Measurements from ENCODE around the gene MC1R.

The MC1R gene

DNA sequence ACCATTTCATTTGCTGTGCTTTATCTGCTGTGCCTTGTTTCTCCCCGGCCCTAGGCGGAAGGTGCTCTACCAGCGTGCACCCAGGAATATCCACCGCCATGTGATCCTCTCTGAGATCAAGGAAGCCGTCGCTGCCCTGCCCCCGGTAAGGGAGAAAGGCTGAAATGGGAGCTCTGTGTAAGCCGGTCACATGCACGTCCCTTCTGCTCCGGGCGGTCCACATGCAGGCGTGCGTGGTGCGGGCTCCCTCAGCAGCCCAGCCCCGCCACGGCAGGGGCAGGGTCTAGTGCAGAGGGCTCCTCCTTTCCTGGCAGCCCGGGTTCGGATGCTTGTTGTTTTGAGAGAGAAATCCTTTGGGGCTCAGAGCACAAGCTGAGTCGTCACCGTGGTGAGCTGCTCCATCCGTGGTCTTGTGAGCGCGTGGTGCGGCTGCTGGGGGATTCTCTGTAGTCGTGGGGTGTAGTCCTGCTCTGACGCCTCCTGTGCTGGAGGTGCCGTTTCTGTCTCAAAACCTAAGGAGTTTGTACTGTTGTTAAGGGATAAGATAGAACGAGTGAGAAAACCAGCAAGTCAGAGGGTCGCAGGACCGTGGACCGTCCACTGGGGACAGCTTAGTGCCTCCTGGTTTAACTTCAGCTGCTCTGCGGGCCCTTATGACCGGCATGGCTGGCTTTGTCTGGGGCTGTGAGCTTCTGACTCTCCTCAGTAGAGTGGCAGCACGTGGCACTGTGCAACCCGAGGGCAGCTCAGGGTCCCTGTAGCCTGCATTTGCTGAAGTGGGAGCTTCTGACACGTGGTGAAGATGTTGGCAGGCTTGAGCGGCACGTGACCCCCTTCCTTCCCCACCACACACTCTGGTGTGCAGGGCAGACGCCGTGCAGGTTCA, 12.3 kb upstream of the MC1R start:
- Histone ChIP-seq H3K4me3 (ENCODE audit: low read depth, low read length) (peak overlapping the region; percentile 15), H3K27me3 (no peaks in the 10 kb centered on the region), H3K36me3 (peaks cover 60% of the 10 kb centered on the region), H3K9me3 (no peaks in the 10 kb centered on the region), H3K4me1 (peaks cover 30% of the 10 kb centered on the region)
- 0 out of 2 replicates have a peak, but pooled peaks have one; percentile 7 for TF ChIP-seq CTCF (IDR thresholded peaks at IDR 0.05; ENCODE audit: low read depth, low read length)
- peak; percentile 80 for DNase-seq

DNA sequence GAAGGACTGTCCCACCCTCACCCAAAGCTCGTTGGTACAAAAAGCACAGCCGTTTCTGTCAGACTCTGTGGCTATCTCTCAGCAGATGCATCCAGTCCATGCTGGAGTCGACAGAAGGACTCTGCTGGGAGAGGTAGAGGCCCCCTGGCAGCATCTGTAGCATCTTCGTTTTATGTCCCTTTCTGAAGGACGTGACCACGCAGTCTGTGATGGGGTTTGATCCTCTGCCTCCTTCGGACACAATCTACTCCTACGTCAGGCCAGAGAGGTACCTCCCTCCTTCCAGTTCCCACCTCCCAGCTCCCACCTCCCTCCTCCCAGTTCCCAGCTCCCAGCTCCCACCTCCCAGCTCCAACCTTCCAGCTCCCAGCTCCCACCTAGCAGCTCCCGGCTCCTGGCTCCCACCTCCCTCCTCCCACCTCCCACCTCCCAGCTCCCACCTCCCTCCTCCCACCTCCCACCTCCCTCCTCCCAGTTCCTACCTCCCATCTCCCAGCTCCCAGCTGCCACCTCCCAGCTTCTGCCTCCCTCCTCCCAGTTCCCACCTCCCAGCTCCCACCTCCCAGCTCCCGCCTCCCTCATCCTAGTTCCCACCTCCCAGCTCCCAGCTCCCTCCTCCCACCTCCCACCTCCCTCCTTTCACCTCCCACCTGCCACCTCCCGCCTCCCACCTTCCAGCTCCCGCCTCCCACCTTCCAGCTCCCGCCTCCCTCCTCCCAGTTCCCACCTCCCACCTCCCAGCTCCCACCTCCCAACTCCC, 11.4 kb upstream of the MC1R start:
- Histone ChIP-seq H3K27me3 (no peaks in the 10 kb centered on the region), H3K9me3 (no peaks in the 10 kb centered on the region), H3K36me3 (peaks cover 68% of the 10 kb centered on the region), H3K4me3 (ENCODE audit: low read depth, low read length) (no peak overlapping the region), H3K4me1 (peaks cover 30% of the 10 kb centered on the region)
- no peak for TF ChIP-seq CTCF (IDR thresholded peaks at IDR 0.05; ENCODE audit: low read depth, low read length)
- DNase-seq, result no peak

GRCh38 chr16:89908236-89908635, 10.4 kb upstream of the MC1R start:
- H3K36me3 ChIP-seq, result peaks cover 73% of the 10 kb centered on the region
- no peak for TF ChIP-seq CTCF (IDR thresholded peaks at IDR 0.05; ENCODE audit: low read depth, low read length)
- no peak overlapping the region for H3K4me3 ChIP-seq (ENCODE audit: low read depth, low read length)

DNA sequence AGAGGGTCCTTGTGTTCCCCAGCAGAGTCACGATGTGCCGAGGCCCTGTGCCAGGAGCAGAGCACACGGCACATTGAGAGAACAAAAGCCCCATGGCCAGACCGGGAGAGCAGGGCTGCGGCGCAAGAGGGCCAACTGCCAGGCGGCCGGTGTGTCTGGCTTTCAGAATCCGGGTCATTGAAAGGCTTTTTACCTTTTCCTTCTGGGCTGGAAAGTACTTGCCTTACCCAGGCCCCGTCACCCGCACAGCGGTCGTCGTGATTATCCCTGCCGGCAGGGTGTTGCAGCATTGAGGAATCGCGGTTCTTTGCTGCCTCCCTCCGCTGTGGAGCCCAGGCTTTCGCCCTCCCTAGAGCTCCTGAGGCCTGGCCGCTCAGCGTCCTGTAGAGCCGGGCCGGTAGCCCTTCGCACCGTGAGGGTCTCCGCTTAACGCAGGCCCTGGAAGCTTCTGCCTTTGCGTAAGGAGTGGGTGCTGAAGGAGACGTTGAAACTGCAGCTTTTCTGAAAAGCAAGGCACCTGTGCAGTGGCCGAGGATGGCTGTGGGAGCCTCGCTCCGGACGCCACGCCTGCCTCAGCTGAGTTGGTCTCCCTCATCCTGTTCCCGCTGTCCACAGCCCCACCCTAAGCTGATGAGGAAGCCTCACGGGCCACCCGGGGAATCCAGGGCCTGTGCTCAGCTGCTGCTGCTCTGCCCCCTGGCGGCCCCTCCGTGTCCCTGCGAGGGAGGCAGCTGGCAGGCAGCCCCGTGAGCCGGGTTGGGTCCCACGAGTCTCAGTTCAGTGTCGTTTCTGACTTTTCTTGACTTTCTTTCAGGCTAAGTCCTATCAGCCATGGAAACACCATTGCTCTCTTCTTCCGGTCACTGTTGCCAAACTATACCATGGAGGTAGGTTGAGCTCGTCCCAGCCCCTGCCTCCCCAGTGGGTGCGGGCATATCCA, 8.6 kb upstream of the MC1R start:
- DNase-seq, result peak; percentile 92
- H3K27me3 ChIP-seq, result no peaks in the 10 kb centered on the region
- H3K4me1 ChIP-seq, result peaks cover 23% of the 10 kb centered on the region
- H3K36me3 ChIP-seq, result peaks cover 60% of the 10 kb centered on the region
- H3K4me3 ChIP-seq (ENCODE audit: low read depth, low read length), result peak overlapping the region; percentile 35
- TF ChIP-seq CTCF (IDR thresholded peaks at IDR 0.05; ENCODE audit: low read depth, low read length), result peak; percentile 94
- H3K9me3 ChIP-seq, result no peaks in the 10 kb centered on the region

More at GRCh38 chr16:89908236-89908635, 10.4 kb upstream of the MC1R start:
- Histone ChIP-seq H3K9me3 (no peaks in the 10 kb centered on the region), H3K27me3 (no peaks in the 10 kb centered on the region), H3K4me1 (peaks cover 30% of the 10 kb centered on the region)
- DNase-seq, result no peak

DNA sequence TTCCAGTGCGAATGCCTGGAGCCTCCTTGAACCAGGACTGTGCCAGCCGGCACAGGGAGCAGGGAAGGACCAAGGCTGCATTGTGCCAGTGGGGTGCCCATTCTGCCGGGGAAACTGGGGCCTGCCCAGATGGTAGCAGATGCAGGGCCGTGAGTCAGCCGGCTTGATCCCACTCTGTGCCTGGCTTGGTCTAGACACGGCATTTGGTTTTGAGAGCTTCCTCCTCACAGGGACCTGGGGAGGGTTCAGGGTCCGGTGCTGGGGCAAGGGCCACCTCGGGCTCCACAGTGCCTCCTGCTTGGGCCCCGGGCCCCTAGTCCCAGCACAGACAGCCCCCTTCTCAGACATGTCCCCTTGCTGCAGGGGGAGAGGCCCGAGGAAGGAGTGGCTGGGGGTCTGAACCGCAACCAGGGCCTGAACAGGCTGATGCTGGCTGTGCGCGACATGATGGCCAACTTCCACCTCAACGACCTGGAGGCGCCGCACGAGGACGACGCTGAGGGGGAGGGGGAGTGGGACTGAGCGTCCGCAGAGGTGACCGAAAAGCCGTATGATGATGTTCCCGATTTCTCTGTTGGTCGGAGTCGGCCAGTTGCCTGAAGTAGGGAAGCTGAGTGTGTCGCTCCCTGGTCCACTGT, 7.8 kb upstream of the MC1R start:
- Histone ChIP-seq H3K27me3 (no peaks in the 10 kb centered on the region), H3K4me1 (peaks cover 17% of the 10 kb centered on the region), H3K4me3 (ENCODE audit: low read depth, low read length) (no peak overlapping the region), H3K36me3 (peaks cover 62% of the 10 kb centered on the region), H3K9me3 (no peaks in the 10 kb centered on the region)
- TF ChIP-seq CTCF (IDR thresholded peaks at IDR 0.05; ENCODE audit: low read depth, low read length), result no peak
- no peak for DNase-seq

Measured in BE2C (cell line).